ENCODE results near the gene SKA1. TPM values are rescaled to one million over a fixed set of nuclear protein-coding genes. Genes with fewer than 3 reads are reported as not detected.

The SKA1 gene
- total RNA-seq, 4 donors from 2014 or later = 1.5 to 11.2 (median 3.8) TPM

DNA sequence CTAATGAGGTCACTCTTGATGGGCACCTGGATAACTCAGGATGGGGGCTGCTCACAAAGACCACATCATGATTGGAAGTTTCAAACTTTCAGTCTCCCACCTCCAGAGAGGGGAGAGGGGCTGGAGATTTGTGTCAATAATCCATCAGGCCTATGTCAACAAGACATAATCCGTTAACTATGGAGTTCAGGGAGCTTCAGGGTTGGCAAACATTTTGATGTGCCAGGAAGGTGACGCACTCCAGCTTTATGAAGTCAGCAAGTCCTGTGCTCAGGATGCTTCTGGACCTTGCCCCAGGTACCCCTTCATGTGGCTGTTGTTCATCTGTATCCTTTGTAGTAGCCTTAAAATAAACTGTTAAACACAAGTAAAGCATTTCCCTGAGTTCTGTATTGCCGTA lies 19.0 kb downstream of the SKA1 start:
- intact Hi-C loops (cut with DNase I) = no loop called here
- H3K27ac ChIP-seq = no peak overlapping the region
- DNase-seq = no peak
- H3K27me3 ChIP-seq = no peaks in the 10 kb centered on the region
- no peaks in the 10 kb centered on the region for H3K9me3 ChIP-seq
- no peak for TF ChIP-seq POLR2A (IDR thresholded peaks at IDR 0.05)
- TF ChIP-seq, protein P1, sequence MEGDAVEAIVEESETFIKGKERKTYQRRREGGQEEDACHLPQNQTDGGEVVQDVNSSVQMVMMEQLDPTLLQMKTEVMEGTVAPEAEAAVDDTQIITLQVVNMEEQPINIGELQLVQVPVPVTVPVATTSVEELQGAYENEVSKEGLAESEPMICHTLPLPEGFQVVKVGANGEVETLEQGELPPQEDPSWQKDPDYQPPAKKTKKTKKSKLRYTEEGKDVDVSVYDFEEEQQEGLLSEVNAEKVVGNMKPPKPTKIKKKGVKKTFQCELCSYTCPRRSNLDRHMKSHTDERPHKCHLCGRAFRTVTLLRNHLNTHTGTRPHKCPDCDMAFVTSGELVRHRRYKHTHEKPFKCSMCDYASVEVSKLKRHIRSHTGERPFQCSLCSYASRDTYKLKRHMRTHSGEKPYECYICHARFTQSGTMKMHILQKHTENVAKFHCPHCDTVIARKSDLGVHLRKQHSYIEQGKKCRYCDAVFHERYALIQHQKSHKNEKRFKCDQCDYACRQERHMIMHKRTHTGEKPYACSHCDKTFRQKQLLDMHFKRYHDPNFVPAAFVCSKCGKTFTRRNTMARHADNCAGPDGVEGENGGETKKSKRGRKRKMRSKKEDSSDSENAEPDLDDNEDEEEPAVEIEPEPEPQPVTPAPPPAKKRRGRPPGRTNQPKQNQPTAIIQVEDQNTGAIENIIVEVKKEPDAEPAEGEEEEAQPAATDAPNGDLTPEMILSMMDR (IDR thresholded peaks at IDR 0.05) = no peak
- WGBS, 2 donors = 95 to 100% methylated on average over 3 of the region's 3 CpGs
- no peaks in the 10 kb centered on the region for H3K36me3 ChIP-seq
- H3K4me1 ChIP-seq = no peaks in the 10 kb centered on the region
- no peak overlapping the region for H3K4me3 ChIP-seq

DNA sequence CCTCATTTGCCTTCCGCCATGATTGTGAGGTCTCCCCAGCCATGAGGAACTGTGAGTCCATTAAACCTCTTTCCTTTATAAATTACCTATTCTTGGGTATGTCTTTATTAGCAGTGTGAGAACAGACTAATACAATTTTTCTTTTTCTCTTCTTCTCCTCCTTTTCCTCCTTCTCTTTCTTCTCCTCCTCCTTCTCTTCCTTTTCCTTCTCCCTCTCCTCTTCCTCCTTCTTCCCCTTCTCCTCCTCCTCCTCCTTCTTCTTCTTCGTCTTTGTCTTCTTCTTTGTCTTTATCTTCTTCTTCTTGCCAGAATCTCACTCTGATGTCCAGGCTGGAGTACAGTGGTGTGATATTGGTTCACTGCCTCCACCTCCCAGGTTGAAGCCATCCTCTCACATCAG lies 20.2 kb downstream of the SKA1 start:
- intact Hi-C loops (cut with DNase I) = no loop called here
- Histone ChIP-seq H3K36me3 (no peaks in the 10 kb centered on the region), H3K9me3 (no peaks in the 10 kb centered on the region), H3K27ac (no peak overlapping the region), H3K27me3 (peaks cover 0 to 8% (median 0%) of the 10 kb centered on the region in 4 donors), H3K4me1 (no peaks in the 10 kb centered on the region), H3K4me3 (no peak overlapping the region)
- WGBS, 2 donors = 94 to 96% methylated on average over 2 of the region's 2 CpGs
- TF ChIP-seq, protein P1 (IDR thresholded peaks at IDR 0.05) = no peak
- TF ChIP-seq POLR2A (IDR thresholded peaks at IDR 0.05) = no peak
- DNase-seq = no peak

DNA sequence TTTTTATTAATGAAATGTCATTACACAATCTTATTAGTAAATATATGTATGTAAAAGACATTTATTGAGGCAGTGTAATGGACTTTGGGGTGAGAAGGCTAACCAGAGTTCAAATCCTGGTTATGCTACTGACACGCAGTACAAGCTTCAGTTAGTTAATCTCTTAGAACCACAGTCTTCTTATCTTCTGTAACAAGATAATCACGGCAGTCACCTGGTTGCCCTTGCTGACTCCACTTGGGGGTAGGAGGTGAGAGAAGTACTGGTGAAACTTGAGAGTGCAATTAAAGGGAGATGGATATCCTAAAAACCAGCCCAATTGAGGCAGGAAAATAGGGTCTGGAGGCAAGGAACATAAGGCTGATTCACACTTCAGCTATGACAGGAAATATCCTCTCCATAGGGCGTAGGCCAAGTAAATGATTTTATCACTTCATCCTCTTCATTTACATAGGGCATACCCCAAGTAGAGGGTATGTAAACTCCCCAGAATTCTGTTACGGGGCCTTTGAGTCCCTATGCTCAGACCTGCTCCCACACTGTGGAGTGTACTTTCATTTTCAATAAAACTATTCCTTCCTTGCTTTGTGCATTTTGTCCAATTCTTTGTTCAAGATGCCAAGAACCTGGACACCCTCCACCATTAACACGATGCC lies 21.3 kb downstream of the SKA1 start:
- H3K4me1 ChIP-seq = no peaks in the 10 kb centered on the region
- peaks cover 0 to 18% (median 0%) of the 10 kb centered on the region in 4 donors for H3K27me3 ChIP-seq
- WGBS, 2 donors = 80 to 86% methylated on average over 5 of the region's 5 CpGs
- intact Hi-C loops (cut with DNase I) = no loop called here
- H3K27ac ChIP-seq = no peak overlapping the region
- H3K4me3 ChIP-seq = no peak overlapping the region
- H3K36me3 ChIP-seq = no peaks in the 10 kb centered on the region
- no peak for TF ChIP-seq POLR2A (IDR thresholded peaks at IDR 0.05)
- TF ChIP-seq, protein P1 (IDR thresholded peaks at IDR 0.05) = no peak
- no peak for DNase-seq
- no peaks in the 10 kb centered on the region for H3K9me3 ChIP-seq

DNA sequence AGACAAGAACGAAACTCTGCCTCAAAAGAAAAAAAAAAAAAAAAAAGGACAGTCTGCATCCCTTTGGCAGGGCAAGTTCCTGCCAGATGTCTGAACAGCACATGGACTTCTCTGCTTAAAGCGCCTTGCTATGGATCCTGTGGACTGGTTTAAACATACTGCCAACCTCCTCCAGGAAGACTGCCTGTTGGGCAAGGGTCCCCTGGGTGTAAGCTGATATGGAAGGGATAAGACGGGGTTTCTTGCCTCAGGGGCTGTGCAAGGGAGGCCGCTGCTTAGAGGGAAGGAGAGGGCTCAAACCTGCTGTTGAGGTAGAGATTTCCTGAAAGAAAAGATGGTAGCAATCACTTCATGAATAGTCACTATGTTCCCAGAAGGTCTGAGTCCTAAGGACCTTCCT lies 22.2 kb downstream of the SKA1 start:
- intact Hi-C loops (cut with DNase I) = no loop called here
- 83 to 92% methylated on average over 1 to 3 of the region's 4 CpGs for whole genome bisulfite sequencing, 2 donors
- H3K4me1 ChIP-seq = peaks cover 0 to 5% (median 0%) of the 10 kb centered on the region in 3 donors

DNA sequence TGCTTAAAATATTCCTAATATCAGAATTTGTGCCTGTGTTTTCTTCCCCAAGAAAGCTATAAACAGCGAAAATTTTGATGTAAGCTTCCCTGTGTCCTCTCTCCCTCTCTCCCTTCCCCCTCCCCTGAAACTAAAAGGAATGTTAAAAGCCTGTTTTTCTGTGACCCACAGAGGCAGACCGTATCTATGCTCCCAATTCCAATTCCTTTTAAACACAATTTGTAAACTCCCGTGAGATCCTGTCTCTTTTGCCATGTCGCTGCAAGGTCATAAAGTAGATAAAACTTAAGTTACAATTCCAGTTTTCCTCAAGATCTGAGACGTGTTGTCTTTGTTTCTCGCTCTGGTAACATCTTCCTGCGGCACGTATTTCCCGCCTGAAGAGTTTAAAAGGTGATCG lies 23.3 kb downstream of the SKA1 start:
- H3K36me3 ChIP-seq = no peaks in the 10 kb centered on the region
- DNase-seq = no peak
- intact Hi-C loops (cut with DNase I) = no loop called here
- TF ChIP-seq, protein P1 (IDR thresholded peaks at IDR 0.05) = no peak
- TF ChIP-seq POLR2A (IDR thresholded peaks at IDR 0.05) = no peak
- no peaks in the 10 kb centered on the region for H3K9me3 ChIP-seq
- H3K4me3 ChIP-seq = no peak overlapping the region
- peaks cover 0 to 7% (median 0%) of the 10 kb centered on the region in 3 donors for H3K4me1 ChIP-seq
- WGBS, 2 donors = 42 to 46% methylated on average over 10 of the region's 10 CpGs
- no peak overlapping the region for H3K27ac ChIP-seq
- H3K27me3 ChIP-seq = peaks cover 0 to 38% (median 0%) of the 10 kb centered on the region in 4 donors

More for the DNA sequence above, 22.2 kb downstream of the SKA1 start:
- Histone ChIP-seq H3K36me3 (no peaks in the 10 kb centered on the region), H3K9me3 (no peaks in the 10 kb centered on the region), H3K27ac (no peak overlapping the region), H3K4me3 (no peak overlapping the region), H3K27me3 (peaks cover 0 to 27% (median 0%) of the 10 kb centered on the region in 4 donors)
- DNase-seq = no peak
- TF ChIP-seq, protein P1 (IDR thresholded peaks at IDR 0.05) = no peak
- TF ChIP-seq POLR2A (IDR thresholded peaks at IDR 0.05) = no peak
